HEK293 (cell line): Measurements from ENCODE around the gene PRKG1.

ENCODE experiments used
- ATF2 ChIP-seq: fragments of 450-650 bp; formaldehyde crosslinking; IDR thresholded peaks from 2 replicates; pipeline ENCODE4 v1.5.1; 2016; ENCODE audit warnings: missing biosample characterization, missing genetic modification characterization, low read depth
- CTCF ChIP-seq: fragments of 450-650 bp; formaldehyde crosslinking; IDR thresholded peaks from 2 replicates; pipeline ENCODE4 v1.5.1; 2016; ENCODE audit warnings: missing biosample characterization, missing genetic modification characterization
- GFI1B ChIP-seq: fragments of 450-650 bp; formaldehyde crosslinking; IDR thresholded peaks from 2 replicates; pipeline ENCODE4 v1.5.1; 2016; ENCODE audit warnings: missing biosample characterization, missing genetic modification characterization
- GLIS2 ChIP-seq: fragments of 450-650 bp; formaldehyde crosslinking; IDR thresholded peaks from 2 replicates; pipeline ENCODE4 v1.5.1; 2016; ENCODE audit warnings: missing biosample characterization, missing genetic modification characterization
- KLF9 ChIP-seq: fragments of 450-650 bp; formaldehyde crosslinking; IDR thresholded peaks from 2 replicates; pipeline ENCODE4 v1.5.1; 2016; ENCODE audit warnings: missing biosample characterization, missing genetic modification characterization, low read depth
- PRDM4 ChIP-seq: fragments of 450-650 bp; formaldehyde crosslinking; IDR thresholded peaks from 2 replicates; pipeline ENCODE4 v1.5.1; 2017; ENCODE audit warnings: missing biosample characterization, missing genetic modification characterization
- ZBTB20 ChIP-seq: fragments of 450-650 bp; formaldehyde crosslinking; IDR thresholded peaks from 2 replicates; pipeline ENCODE4 v1.5.1; 2016; ENCODE audit warnings: missing biosample characterization, missing genetic modification characterization
- ZNF112 ChIP-seq: fragments of 450-650 bp; formaldehyde crosslinking; IDR thresholded peaks from 2 replicates; pipeline ENCODE4 v1.5.0; 2017; ENCODE audit warnings: missing biosample characterization, missing genetic modification characterization
- ZNF155 ChIP-seq: fragments of 450-650 bp; formaldehyde crosslinking; IDR thresholded peaks from 2 replicates; pipeline ENCODE4 v1.5.1; 2016; ENCODE audit warnings: missing biosample characterization, missing genetic modification characterization
- ZNF169 ChIP-seq: fragments of 450-650 bp; formaldehyde crosslinking; IDR thresholded peaks from 2 replicates; pipeline ENCODE4 v1.5.1; 2016; ENCODE audit warnings: missing biosample characterization, missing genetic modification characterization
- ZNF335 ChIP-seq: fragments of 450-650 bp; formaldehyde crosslinking; conservative IDR thresholded peaks from 2 replicates; pipeline ENCODE4 v1.5.1; 2016; ENCODE audit warnings: missing biosample characterization, missing genetic modification characterization
- ZNF449 ChIP-seq: fragments of 450-650 bp; formaldehyde crosslinking; IDR thresholded peaks from 2 replicates; pipeline ENCODE4 v1.5.1; 2017; ENCODE audit warnings: missing biosample characterization, mild to moderate bottlenecking, missing genetic modification characterization, moderate library complexity
- ZNF48 ChIP-seq: fragments of 450-650 bp; formaldehyde crosslinking; IDR thresholded peaks from 2 replicates; pipeline ENCODE4 v1.5.1; 2016; ENCODE audit warnings: missing biosample characterization, missing genetic modification characterization
- ZNF530 ChIP-seq: fragments of 450-650 bp; formaldehyde crosslinking; IDR thresholded peaks from 2 replicates; pipeline ENCODE4 v1.5.1; 2016; ENCODE audit warnings: low read depth, missing biosample characterization, missing genetic modification characterization

- TF ChIP-seq ZNF155 (tag by site-specific recombination) (no peak), CTCF (tag by site-specific recombination) (no peak), GFI1B (tag by site-specific recombination) (no peak), ZNF449 (tag by site-specific recombination) (no peak), ZNF335 (tag by site-specific recombination) (no peak), ZNF169 (tag by site-specific recombination) (no peak), ZBTB20 (no peak), GLIS2 (tag by site-specific recombination) (no peak), ZNF112 (tag by site-specific recombination) (no peak), PRDM4 (no peak), ATF2 (tag by site-specific recombination) (no peak), ZNF530 (tag by site-specific recombination) (no peak), KLF9 (tag by site-specific recombination) (no peak), ZNF48 (tag by site-specific recombination) (no peak)
Measured at GRCh38 chr10:51169111-51169510, 94.8 kb downstream of the PRKG1 start.
